Endothelial cell of umbilical vein (primary cell): ENCODE measurements around the gene KRTAP10-9. TPM values are rescaled to one million over a fixed set of nuclear protein-coding genes. Genes with fewer than 3 reads are reported as not detected.
"Not testable (repeated sequence)": the region's sequence is repeated elsewhere in the genome, so short reads cannot be mapped to it uniquely, and the experiment has no call there.

ENCODE experiments used
- BruUV-seq: library from RNA; stranded (reverse); fragments of 400-500 nt; replicated peaks from 2 replicates; lab custom pipeline; 2021; lab: Mats Ljungman, UMichigan
- CTCF ChIA-PET: fragments of 300-600, 350-600 bp; sonication (Branson Sonifier 250); formaldehyde crosslinking; loops from one replicate; lab custom pipeline; 2021; ENCODE audit warnings: antibody characterized with exemption, inconsistent platforms; lab: Charles Lee
- POLR2A ChIA-PET: fragments of 300-600, 350-600 bp; sonication (Branson Sonifier 250); formaldehyde crosslinking; loops from one replicate; lab custom pipeline; 2021; ENCODE audit warnings: antibody characterized with exemption, inconsistent platforms; lab: Charles Lee
- DNase-seq: peaks from one replicate; pipeline ENCODE4 v3.0.0-alpha.2; 2011; ENCODE audit warnings: low read depth, low spot score
- FAIRE-seq: peaks from 2 replicates; lab custom pipeline; 2011; peaks lifted over from hg19 to GRCh38; lab: Jason Lieb, UNC
- H2AFZ ChIP-seq: 2 replicates; pipeline ENCODE4 v1.6.0; 2012; ENCODE audit warnings: low read depth, low read length, control low read depth, inconsistent platforms
- H3K27ac ChIP-seq: 2 replicates; pipeline ENCODE4 v1.5.1; 2011; ENCODE audit warnings: low read depth, mild to moderate bottlenecking, control low read depth, low read length, moderate library complexity; ENCODE audit not compliant: insufficient read depth
- H3K27me3 ChIP-seq, 2 experiments: 2 replicates each; pipeline versions ENCODE4 v1.6.0 to v1.6.1; 2011; ENCODE audit warnings: low read length in 2 of 2, mixed read lengths in 1 of 2; ENCODE audit not compliant: control insufficient read depth in 2 of 2, insufficient read depth in 2 of 2
- H3K36me3 ChIP-seq, 2 experiments: 2 replicates in 1 of 2; 3 replicates in 1 of 2; pipeline ENCODE4 v1.5.1; 2011; ENCODE audit warnings: low read length in 2 of 2, mild to moderate bottlenecking in 1 of 2, moderate library complexity in 1 of 2; ENCODE audit not compliant: control insufficient read depth in 2 of 2, insufficient read depth in 2 of 2; ENCODE audit errors: extremely low read depth in 1 of 2
- H3K4me1 ChIP-seq: 3 replicates; pipeline ENCODE4 v1.5.1; 2011; ENCODE audit warnings: mild to moderate bottlenecking, low read length; ENCODE audit not compliant: control insufficient read depth, insufficient read depth; ENCODE audit errors: extremely low read depth
- H3K4me2 ChIP-seq: 2 replicates; pipeline ENCODE4 v1.6.1; 2011; ENCODE audit warnings: low read length, control low read depth, mixed read lengths; ENCODE audit not compliant: insufficient read depth
- H3K4me3 ChIP-seq, 3 experiments: fragments of 200-600 bp in 1 of 3; sonication (generic), shearing (Covaris generic) in 1 of 3; replicated peaks in 1 of 3; 2 replicates each; pipeline ENCODE4 v1.5.1; 2011 to 2016; ENCODE audit warnings: control low read depth in 3 of 3, low read length in 3 of 3, mild to moderate bottlenecking in 2 of 3, inconsistent platforms in 1 of 3, low read depth in 1 of 3, moderate library complexity in 1 of 3; ENCODE audit not compliant: insufficient read depth in 1 of 3
- H3K79me2 ChIP-seq: 2 replicates; pipeline ENCODE4 v1.6.0; 2012; ENCODE audit warnings: low read length, inconsistent platforms; ENCODE audit not compliant: control insufficient read depth, insufficient read depth
- H3K9ac ChIP-seq: replicated peaks from 2 replicates; pipeline ENCODE3; 2011; ENCODE audit warnings: low read length, control low read depth; ENCODE audit not compliant: insufficient read depth; ENCODE audit errors: extremely low read depth
- H3K9me1 ChIP-seq: replicated peaks from 3 replicates; pipeline ENCODE4 v1.6.0; 2011; ENCODE audit warnings: mild to moderate bottlenecking, low read length; ENCODE audit not compliant: control insufficient read depth, insufficient read depth; ENCODE audit errors: extremely low read depth
- H3K9me3 ChIP-seq: replicated peaks from 2 replicates; pipeline ENCODE4 v1.5.1; 2012; ENCODE audit warnings: low read length, inconsistent platforms; ENCODE audit not compliant: control insufficient read depth, insufficient read depth
- H4K20me1 ChIP-seq: replicated peaks from 2 replicates; pipeline ENCODE3; 2011; ENCODE audit warnings: mild to moderate bottlenecking, low read length; ENCODE audit not compliant: control insufficient read depth, insufficient read depth; ENCODE audit errors: extremely low read depth
- FOS ChIP-seq: IDR thresholded peaks from 2 replicates; pipeline ENCODE4 v1.6.1; 2011; ENCODE audit warnings: mild to moderate bottlenecking, low read length, moderate library complexity, borderline replicate concordance; ENCODE audit not compliant: insufficient read depth
- GATA2 ChIP-seq: IDR thresholded peaks from 2 replicates; pipeline ENCODE4 v1.7.0; 2011; ENCODE audit warnings: low read depth, mild to moderate bottlenecking, moderate library complexity, mixed read lengths, low read length; ENCODE audit not compliant: insufficient read length, insufficient read depth
- JUN ChIP-seq: IDR thresholded peaks from 2 replicates; pipeline ENCODE4 v1.6.1; 2011; ENCODE audit warnings: borderline replicate concordance, low read depth; ENCODE audit not compliant: insufficient read length, insufficient read depth
- MAX ChIP-seq: IDR thresholded peaks from 2 replicates; pipeline ENCODE4 v1.6.1; 2011; ENCODE audit not compliant: insufficient read depth, insufficient read length
- MYC ChIP-seq: IDR thresholded peaks from one replicate; pipeline ENCODE4 v1.6.1; 2011; ENCODE audit warnings: mild to moderate bottlenecking, low read depth, low read length
- POLR2A ChIP-seq: IDR thresholded peaks from 2 replicates; pipeline ENCODE4 v1.6.1; 2012; ENCODE audit warnings: low read depth, mild to moderate bottlenecking, control low read depth, low read length
- POLR2AphosphoS5 ChIP-seq: IDR thresholded peaks from 2 replicates; pipeline ENCODE4 v1.6.1; 2012; ENCODE audit warnings: low read depth, mild to moderate bottlenecking, control low read depth, low read length, moderate library complexity; ENCODE audit not compliant: insufficient read depth
- dilution Hi-C: fragments of 300-500 bp; cut with MboI; formaldehyde crosslinking; loops from one replicate; pipeline ENCODE4 v1.15.0; 2019; ENCODE audit warnings: low sequenced_read_pairs; ENCODE audit not compliant: extremely low pct_ligation_motif_present
- intact Hi-C: fragments of 100-400 bp; cut with micrococcal nuclease; formaldehyde crosslinking; loops from one replicate; pipeline ENCODE4 v1.10.0; 2022
- polyA plus RNA-seq, 4 experiments: library from polyadenylated mRNA; depleted of rRNA in 3 of 4; stranded (reverse) in 3 of 4; unstranded in 1 of 4; fragments of >200 nt; gene quantifications; 2 replicates each; pipeline versions ENCODE4 v1.2.1 to v1.2.3, GENCODE V29; 2011 to 2012; ENCODE audit warnings: missing spikeins in 1 of 4
- total RNA-seq: library from RNA; stranded (reverse); gene quantifications from 2 replicates; pipeline ENCODE4 v1.2.3, GENCODE V29; 2021

KRTAP10-9 gene
- total and polyA plus RNA-seq, 2 donors (not counting 3 experiments of a cell fraction or from before 2014, with no cell fraction given) = not detected

GRCh38 chr21:44637018-44637850 is 10.3 kb downstream of the KRTAP10-9 start, which contains the start of gene KRTAP10-10:
TSS of gene KRTAP10-10 (plus strand) at chr21:44637356. CDS start at chr21:44637418, 62 bp downstream.
- dilution Hi-C loops = no loop called here
- Histone ChIP-seq H3K9me1 (no peaks in the 10 kb centered on the region), H3K4me2 (no peak within 1 kb of the TSS), H3K4me1 (no peaks in the 10 kb centered on the region), H3K9me3 (no peaks in the 10 kb centered on the region), H3K36me3 (no peaks in the 10 kb centered on the region), H2AFZ (no peak within 1 kb of the TSS), H3K9ac (no peak within 1 kb of the TSS), H3K27me3 (no peaks in the 10 kb centered on the region), H3K4me3 (no peak within 1 kb of the TSS), H3K27ac (no peak within 1 kb of the TSS), H3K79me2 (no peaks in the 10 kb centered on the region), H4K20me1 (no peaks in the 10 kb centered on the region)
- POLR2A ChIA-PET = no interaction called here
- TF ChIP-seq GATA2 (no peak), MYC (no peak), POLR2AphosphoS5 (no peak), POLR2A (no peak), JUN (no peak), MAX (no peak), FOS (no peak)
- intact Hi-C loops = no loop called here
- no TSS peak for BruUV-seq
- no peak for FAIRE-seq
- DNase-seq = no peak
- CTCF ChIA-PET = no interaction called here

- H3K36me3 ChIP-seq, H3K27ac ChIP-seq, POLR2A ChIA-PET, BruUV-seq, H3K9ac ChIP-seq, H3K79me2 ChIP-seq, intact Hi-C loops, H3K4me3 ChIP-seq, dilution Hi-C loops, H2AFZ ChIP-seq, H3K9me1 ChIP-seq, H3K4me1 ChIP-seq, H3K27me3 ChIP-seq, CTCF ChIA-PET, FAIRE-seq, H4K20me1 ChIP-seq, H3K4me2 ChIP-seq, DNase-seq, H3K9me3 ChIP-seq: not testable (repeated sequence)
Measured at GRCh38 chr21:44637851-44638348, 11.0 kb downstream of the KRTAP10-9 start.

- H3K4me1 ChIP-seq, dilution Hi-C loops, intact Hi-C loops, H3K4me3 ChIP-seq, FAIRE-seq, H3K9ac ChIP-seq, H3K4me2 ChIP-seq, H3K9me1 ChIP-seq, POLR2A ChIA-PET, BruUV-seq, CTCF ChIA-PET, H2AFZ ChIP-seq, H3K27me3 ChIP-seq, H3K27ac ChIP-seq, H3K36me3 ChIP-seq, DNase-seq, H3K9me3 ChIP-seq, H4K20me1 ChIP-seq, H3K79me2 ChIP-seq: not testable (repeated sequence)
Measured at GRCh38 chr21:44638506-44639330, 11.8 kb downstream of the KRTAP10-9 start.
